ENCODE results near the gene CDH26. TPM values are rescaled to one million over a fixed set of nuclear protein-coding genes. Genes with fewer than 3 reads are reported as not detected.
A peak's percentile ranks its signal among the peaks of the same experiment; 100 is the strongest.
"Not testable (repeated sequence)": the region's sequence is repeated elsewhere in the genome, so short reads cannot be mapped to it uniquely, and the experiment has no call there.

CDH26 gene
- polyA plus RNA-seq, 3 donors from 2014 or later, result not detected

DNA sequence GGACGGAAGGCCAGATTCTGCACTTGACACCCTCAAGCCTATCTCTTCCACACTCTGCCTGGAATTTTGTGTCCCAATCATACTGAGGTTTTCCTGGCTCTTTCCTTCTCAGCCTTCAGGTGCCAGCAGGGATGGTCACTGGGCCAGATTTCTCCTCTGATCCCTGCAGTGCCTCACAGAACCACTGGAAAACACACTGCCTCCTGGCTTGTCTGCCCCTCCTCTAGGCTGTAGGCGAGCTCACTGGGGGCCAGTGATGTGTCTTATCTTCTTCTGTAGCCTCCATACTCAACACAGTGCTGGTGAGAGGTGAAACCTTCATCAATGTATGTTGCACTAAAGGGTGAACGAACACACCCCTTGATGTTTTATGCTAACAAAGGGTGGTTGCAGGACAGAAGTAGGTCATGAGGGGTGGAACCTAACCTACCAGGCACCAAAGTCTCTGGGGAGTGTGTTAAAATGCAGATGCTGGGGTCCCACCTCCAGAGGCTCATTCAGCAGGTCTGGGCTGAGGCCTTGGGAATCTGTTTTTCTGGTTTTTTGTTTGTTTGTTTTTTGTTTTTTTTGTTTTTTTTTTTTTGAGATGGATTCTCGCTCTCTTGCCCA, 80.3 kb downstream of the CDH26 start:
- Mint-ChIP-seq H3K27ac (peak overlapping the region in 1 of 6 donors; percentile 55), H3K36me3 (peaks cover 0 to 7% (median 6%) of the 10 kb centered on the region in 3 donors), H3K4me1 (peaks cover 5 to 6% of the 10 kb centered on the region in 2 donors), H3K27me3 (ENCODE audit: low read depth in 3 of 3) (peaks cover 3 to 12% (median 9%) of the 10 kb centered on the region in 3 donors), H3K4me3 (no peak overlapping the region), H3K9me3 (peaks cover 0 to 2% (median 0%) of the 10 kb centered on the region in 6 donors)
- DNase-seq, result no peak

DNA sequence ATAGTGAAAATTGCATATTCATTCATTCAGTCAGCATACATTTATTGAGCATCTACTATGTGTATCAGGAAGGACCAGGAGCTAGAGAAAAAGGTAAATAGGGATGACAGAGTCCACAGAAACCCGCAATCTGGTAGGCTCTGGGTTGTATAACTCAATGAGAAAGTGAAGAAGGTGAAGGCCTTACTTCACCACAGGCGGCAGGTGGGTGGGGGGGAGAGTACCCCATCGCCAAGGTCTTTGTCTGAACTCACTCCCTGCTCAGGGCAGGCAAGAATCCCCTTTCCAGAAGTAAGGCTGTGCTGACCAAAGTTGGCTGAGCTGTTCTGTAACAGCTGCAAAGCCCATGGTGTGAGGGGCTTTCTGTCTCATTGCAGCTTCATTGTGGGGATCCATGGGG, 81.3 kb downstream of the CDH26 start:
- Mint-ChIP-seq H3K27me3 (ENCODE audit: low read depth in 3 of 3) (peaks cover 3 to 15% (median 9%) of the 10 kb centered on the region in 3 donors), H3K36me3 (peaks cover 0 to 7% (median 6%) of the 10 kb centered on the region in 3 donors), H3K4me1 (peaks cover 5 to 6% of the 10 kb centered on the region in 2 donors), H3K9me3 (peaks cover 0 to 2% (median 0%) of the 10 kb centered on the region in 6 donors), H3K4me3 (no peak overlapping the region), H3K27ac (no peak overlapping the region)
- no peak for DNase-seq

DNA sequence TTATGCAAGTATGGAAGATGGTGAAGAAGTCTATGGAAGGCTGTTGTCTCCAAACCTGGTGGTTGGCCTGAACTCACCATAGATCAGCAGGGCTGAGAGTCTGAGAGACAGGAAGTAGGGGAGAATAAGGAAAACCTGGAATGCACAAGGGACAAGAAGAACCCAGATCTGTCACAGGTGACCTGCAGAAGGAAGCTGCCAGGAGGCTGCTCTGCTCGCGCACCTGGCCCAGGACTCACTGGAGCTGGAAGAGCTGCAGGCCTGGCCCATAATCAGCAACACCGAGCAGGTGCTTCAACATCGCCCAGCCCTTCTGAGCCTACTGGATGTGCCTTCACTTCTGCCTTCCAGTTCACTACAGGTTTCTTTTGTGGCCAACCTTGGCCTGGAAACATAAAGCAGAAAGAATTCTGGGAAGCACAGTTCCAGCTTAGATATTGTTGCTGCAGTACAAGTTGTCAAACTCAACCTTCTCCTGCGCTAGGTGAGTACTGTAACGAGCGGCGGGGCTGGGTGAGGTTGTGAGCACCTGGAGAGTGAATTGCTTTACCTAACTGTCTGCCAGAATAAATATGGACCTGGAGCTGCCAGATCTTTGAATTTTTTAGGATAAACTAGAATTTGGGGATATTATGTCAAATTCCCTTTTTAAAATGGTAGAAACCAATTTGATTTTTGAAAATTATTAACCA, 82.4 kb downstream of the CDH26 start:
- peaks cover 5 to 12% (median 9%) of the 10 kb centered on the region in 3 donors for H3K27me3 Mint-ChIP-seq (ENCODE audit: low read depth in 3 of 3)
- peaks cover 0 to 2% (median 0%) of the 10 kb centered on the region in 6 donors for H3K9me3 Mint-ChIP-seq
- H3K27ac Mint-ChIP-seq, result no peak overlapping the region
- H3K36me3 Mint-ChIP-seq, result peaks cover 0 to 6% (median 5%) of the 10 kb centered on the region in 3 donors
- peaks cover 5 to 6% of the 10 kb centered on the region in 2 donors for H3K4me1 Mint-ChIP-seq
- no peak for DNase-seq
- H3K4me3 Mint-ChIP-seq, result no peak overlapping the region

DNA sequence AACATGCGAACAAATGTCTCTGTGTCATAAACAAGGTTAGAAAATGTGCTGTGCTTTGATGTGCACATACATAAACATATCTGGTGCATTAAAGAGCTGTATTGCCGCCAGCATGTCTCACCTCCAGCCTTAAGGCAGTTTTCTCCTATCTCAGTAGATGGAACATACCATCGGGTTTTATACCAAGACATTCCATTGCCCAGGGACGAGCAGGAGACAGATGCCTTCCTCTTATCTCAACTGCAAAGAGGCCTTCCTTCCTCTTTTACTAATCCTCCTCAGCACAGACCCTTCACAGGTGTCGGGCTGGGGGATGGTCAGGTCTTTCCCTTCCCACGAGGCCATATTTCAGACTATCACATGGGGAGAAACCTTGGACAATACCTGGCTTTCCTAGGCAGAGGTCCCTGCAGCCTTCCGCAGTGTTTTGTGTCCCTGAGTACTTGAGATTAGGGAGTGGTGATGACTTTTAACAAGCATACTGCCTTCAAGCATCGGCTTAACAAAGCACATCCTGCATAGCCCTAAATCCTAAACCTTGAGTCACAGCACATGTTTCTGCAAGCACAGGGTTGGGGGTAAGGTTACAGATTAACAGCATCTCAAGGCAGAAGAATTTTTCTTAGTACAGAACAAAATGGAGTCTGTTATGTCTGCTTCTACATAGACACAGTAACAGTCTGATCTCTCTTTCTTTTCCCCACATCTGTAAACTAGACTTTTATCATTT, 83.4 kb downstream of the CDH26 start:
- not testable (repeated sequence) for H3K36me3 Mint-ChIP-seq; H3K9me3 Mint-ChIP-seq; DNase-seq; H3K27ac Mint-ChIP-seq; H3K4me3 Mint-ChIP-seq; H3K4me1 Mint-ChIP-seq; H3K27me3 Mint-ChIP-seq (ENCODE audit: low read depth in 3 of 3)

DNA sequence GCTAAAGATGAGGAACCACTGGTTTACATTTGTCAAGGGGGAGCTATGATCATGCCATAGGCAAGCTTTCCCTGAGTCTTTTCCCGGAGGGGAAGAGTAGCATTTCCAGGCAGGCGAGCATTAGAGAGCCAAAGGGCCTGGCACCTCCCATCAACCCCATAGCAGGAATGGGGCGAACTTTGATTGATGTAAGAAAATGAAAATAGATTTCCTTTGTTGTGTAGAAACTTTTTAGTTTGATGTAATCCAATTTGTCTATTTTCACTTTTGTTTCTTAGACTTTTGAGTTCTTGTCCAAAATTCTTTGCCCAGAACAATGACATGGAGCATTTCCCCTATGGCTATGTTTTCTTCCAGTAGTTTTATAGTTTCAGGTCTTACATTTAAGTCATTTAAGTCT, 85.2 kb downstream of the CDH26 start:
- H3K27ac Mint-ChIP-seq, result no peak overlapping the region
- no peak for DNase-seq
- H3K9me3 Mint-ChIP-seq, result no peaks in the 10 kb centered on the region
- H3K36me3 Mint-ChIP-seq, result no peaks in the 10 kb centered on the region
- H3K4me3 Mint-ChIP-seq, result no peak overlapping the region
- peaks cover 2 to 5% (median 5%) of the 10 kb centered on the region in 3 donors for H3K27me3 Mint-ChIP-seq (ENCODE audit: low read depth in 3 of 3)
- peaks cover 0 to under 1% of the 10 kb centered on the region in 2 donors for H3K4me1 Mint-ChIP-seq

DNA sequence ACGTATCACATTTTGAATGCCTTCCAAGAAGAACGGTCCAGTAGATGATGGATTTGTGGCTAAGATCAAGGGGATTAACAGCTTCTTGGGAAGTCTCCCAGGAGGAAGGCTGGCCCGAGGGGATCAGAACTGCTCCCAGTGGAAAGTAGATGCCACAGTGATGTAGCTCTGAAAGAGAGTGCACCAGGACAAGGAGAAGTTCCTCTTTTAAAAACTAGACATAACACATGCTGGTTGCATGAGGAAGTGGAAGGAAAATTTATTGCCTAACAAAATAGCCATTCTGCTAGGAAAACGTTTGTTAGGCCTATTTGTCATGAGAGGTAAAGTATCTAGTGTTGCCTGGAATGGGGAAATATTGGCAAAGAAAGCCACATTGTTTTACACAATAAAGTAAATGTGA, 87.8 kb downstream of the CDH26 start:
- Mint-ChIP-seq H3K4me1 (no peaks in the 10 kb centered on the region), H3K27ac (peak overlapping the region in 1 of 6 donors; percentile 15), H3K36me3 (no peaks in the 10 kb centered on the region), H3K9me3 (no peaks in the 10 kb centered on the region), H3K4me3 (no peak overlapping the region), H3K27me3 (ENCODE audit: low read depth in 3 of 3) (peaks cover 0 to 5% (median 3%) of the 10 kb centered on the region in 3 donors)
- no peak for DNase-seq

DNA sequence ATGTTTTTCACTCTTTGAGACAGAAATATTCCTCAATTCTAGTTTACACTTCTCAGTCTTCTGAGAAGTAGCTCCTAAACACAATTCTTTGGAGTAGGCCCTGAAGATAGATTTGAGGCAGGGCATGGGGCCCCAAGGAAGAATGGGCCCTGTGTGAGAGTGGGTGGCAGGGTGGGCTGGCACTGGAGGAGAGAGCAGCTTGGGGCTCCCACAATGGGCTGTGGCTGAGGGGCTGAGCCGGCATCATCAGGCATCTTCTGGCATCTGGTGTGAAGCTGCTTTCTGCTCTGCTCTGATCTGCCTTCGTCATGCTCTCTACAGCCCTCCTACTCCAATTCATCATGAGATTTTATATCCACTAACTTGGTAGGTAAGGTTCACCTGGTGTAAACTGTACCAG, 88.2 kb downstream of the CDH26 start:
- peaks cover 0 to 5% (median 3%) of the 10 kb centered on the region in 3 donors for H3K27me3 Mint-ChIP-seq (ENCODE audit: low read depth in 3 of 3)
- no peaks in the 10 kb centered on the region for H3K9me3 Mint-ChIP-seq
- no peaks in the 10 kb centered on the region for H3K4me1 Mint-ChIP-seq
- H3K36me3 Mint-ChIP-seq, result no peaks in the 10 kb centered on the region
- no peak overlapping the region for H3K4me3 Mint-ChIP-seq
- peak overlapping the region in 1 of 6 donors; percentile 25 for H3K27ac Mint-ChIP-seq
- DNase-seq, result no peak

DNA sequence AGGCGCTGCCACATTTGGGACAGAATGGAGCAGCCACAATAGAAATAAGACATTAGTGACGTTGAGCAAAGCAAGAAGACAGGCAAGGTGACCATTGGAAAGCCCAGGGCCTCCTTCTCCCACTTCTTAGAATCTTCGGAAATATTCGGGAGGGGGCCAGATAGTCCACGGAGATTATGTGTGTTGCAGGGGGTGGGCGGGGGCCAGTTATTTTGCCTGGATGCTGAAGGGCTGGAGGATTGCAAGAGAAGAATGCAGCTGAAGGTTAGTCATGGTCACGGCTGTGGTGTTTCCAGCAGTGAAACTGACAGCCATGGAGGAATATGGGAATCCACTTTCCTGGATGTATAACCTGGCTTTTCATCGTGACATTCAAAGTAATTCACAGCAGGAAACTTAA, 88.6 kb downstream of the CDH26 start:
- Mint-ChIP-seq H3K27ac (peak overlapping the region in 1 of 6 donors; percentile 25), H3K4me3 (no peak overlapping the region), H3K27me3 (ENCODE audit: low read depth in 3 of 3) (peaks cover 0 to 5% (median 3%) of the 10 kb centered on the region in 3 donors), H3K9me3 (no peaks in the 10 kb centered on the region), H3K36me3 (no peaks in the 10 kb centered on the region), H3K4me1 (no peaks in the 10 kb centered on the region)
- DNase-seq, result no peak

DNA sequence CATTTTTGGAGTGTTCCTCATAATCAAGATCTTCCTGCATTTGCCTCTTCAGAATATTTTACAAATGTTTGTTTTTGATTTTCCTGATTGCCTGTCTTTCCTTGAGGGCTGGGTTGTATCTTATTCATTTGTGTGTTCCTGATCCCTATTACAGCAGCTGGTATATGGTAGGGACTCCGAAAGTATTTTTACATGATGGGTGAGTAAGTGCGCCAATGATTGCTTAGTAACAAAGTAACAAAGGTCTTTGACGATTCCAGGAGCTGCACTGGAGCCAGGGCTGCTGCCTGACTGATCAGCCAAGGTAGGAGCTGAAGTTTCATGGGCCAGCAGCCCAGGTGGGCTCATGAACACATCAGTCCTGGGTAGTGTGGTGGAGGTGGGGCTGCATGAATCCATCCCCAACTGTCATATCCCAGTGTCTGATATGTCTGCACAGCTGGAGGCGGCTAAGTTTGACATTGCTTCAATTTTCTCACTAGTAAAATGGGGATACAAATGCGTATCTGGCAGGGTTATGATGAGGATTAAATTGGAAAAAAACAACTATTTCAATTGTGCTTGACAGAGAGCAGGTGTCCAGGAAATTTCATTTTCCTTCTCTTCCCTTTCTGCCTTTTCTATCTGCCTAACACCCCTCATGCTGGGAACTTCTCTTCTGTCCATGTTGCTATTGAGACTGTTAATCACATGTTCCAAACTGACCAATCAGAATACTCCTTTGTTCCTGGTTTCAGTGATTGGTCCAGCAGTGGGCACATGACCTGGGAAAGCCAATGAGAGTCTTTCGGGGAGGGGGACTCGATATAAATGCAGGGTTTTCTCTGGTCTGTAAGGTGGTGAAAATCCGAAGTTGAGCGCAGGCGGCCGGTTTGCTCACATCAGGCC, 90.7 kb downstream of the CDH26 start:
- Mint-ChIP-seq H3K4me1 (peaks cover 8 to 10% of the 10 kb centered on the region in 2 donors), H3K36me3 (no peaks in the 10 kb centered on the region), H3K27ac (no peak overlapping the region), H3K27me3 (ENCODE audit: low read depth in 3 of 3) (peaks cover 2 to 5% (median 4%) of the 10 kb centered on the region in 3 donors), H3K4me3 (no peak overlapping the region), H3K9me3 (no peaks in the 10 kb centered on the region)
- DNase-seq, result no peak

DNA sequence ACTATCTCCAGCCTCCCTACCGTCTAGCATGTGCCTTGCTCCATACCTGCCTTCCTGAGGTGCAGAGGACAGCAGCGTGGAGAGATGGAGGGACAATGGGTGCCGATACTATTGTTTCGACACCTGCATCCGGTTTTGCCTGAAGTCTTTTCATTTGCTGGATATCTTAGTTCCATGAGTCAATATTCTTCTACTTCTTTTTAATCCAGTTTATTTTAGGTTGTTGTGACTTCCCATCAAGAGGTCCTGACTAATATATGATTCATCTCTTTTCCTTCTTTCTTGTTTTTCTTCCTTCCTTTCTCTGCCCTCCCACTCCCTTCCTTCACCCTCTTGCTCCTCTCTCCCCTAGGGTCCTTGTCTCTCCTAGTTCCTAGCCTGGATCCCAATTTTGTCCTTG, 91.4 kb downstream of the CDH26 start:
- Mint-ChIP-seq H3K27me3 (ENCODE audit: low read depth in 3 of 3) (peaks cover 2 to 5% (median 4%) of the 10 kb centered on the region in 3 donors), H3K4me3 (no peak overlapping the region)
- DNase-seq, result no peak

DNA sequence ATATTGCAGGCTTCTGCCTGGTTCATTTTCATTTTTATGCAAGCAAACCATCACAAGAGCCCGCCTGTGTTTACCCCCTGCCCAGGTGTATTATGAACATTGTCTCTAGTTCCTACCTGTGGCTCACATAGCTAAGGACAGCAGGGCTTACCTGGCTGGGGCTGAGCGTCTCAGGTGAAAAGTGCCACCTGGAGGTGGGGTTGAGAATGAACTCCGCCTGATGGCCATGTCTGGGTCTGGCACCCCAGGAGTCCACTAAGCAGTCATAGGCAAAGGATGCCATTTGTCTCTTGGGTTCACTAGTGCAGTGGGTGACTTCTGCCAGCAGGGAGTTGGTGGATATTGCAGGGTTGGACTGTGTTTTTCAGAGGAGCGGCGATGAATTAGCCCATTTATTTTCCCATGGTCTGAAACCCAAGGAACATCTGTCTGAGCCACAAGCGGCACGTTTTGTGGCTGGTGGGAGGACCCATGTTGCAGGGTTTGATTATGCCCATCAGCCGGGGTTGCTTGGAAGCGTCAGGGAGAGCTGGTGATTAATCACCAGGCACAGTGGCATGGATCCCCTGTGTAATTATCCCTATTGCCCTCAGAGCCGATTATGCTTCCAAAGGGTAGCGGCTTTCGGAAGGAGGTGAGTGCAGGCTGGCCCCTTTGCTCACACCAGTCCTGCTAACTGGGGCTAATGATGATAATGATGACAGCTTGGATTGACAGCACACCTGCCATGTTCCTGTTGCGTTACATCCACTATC, 92.1 kb downstream of the CDH26 start:
- Mint-ChIP-seq H3K9me3 (no peaks in the 10 kb centered on the region), H3K4me1 (peaks cover 20 to 25% of the 10 kb centered on the region in 2 donors), H3K4me3 (no peak overlapping the region), H3K36me3 (no peaks in the 10 kb centered on the region), H3K27ac (no peak overlapping the region), H3K27me3 (ENCODE audit: low read depth in 3 of 3) (peaks cover 2 to 4% (median 3%) of the 10 kb centered on the region in 3 donors)
- DNase-seq, result no peak

More for the DNA sequence above, 91.4 kb downstream of the CDH26 start:
- peak overlapping the region in 1 of 6 donors; percentile 12 for H3K27ac Mint-ChIP-seq
- H3K36me3 Mint-ChIP-seq, result no peaks in the 10 kb centered on the region
- H3K4me1 Mint-ChIP-seq, result peaks cover 12 to 17% of the 10 kb centered on the region in 2 donors
- H3K9me3 Mint-ChIP-seq, result no peaks in the 10 kb centered on the region

DNA sequence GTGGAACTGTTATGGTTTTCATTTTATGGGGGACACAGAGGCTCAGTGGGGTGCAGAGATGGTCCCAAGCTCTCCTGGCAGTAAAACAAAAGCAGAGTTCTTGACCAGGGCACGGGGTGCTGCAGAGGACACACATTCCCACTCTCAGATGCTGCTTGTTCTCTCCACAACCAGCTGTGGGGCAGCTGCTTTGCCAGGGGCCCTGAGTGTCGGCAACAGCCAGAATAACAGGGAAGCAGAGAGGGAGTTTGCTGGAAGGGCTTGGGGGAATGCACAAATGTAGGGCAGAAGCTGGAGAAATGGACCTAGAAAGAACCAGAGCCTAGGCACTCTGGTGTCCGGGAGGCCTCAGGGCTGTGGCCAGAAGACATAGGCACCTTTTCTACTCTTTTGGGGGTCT, 93.7 kb downstream of the CDH26 start:
- no peak for DNase-seq
- Mint-ChIP-seq H3K4me3 (no peak overlapping the region), H3K27me3 (ENCODE audit: low read depth in 3 of 3) (peaks cover 4 to 12% (median 5%) of the 10 kb centered on the region in 3 donors), H3K36me3 (no peaks in the 10 kb centered on the region), H3K27ac (peak overlapping the region in 1 of 6 donors; percentile 47), H3K9me3 (no peaks in the 10 kb centered on the region), H3K4me1 (peaks cover 35 to 40% of the 10 kb centered on the region in 2 donors)

DNA sequence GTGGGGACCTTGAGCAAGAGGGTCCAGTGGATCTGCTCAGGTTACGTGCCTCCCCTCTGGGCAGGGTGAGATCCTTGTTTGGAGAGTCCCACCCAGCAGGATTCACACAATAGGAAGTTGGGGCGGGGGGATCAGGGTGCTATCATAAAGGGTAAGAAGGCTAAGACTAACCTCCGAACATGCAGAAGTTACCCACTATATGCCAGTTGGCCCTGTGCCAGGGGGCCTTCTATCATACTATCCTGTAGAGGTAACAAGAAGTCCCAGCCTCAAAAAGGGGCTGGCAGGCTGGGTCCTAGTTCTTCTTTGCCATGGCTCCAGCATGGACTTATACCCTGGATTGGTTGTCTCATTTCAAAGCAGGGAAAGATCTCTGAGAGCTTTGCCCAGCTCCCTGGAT, 94.1 kb downstream of the CDH26 start:
- H3K27me3 Mint-ChIP-seq (ENCODE audit: low read depth in 3 of 3), result peaks cover 5 to 12% (median 8%) of the 10 kb centered on the region in 3 donors
- peaks cover 40 to 44% of the 10 kb centered on the region in 2 donors for H3K4me1 Mint-ChIP-seq
- no peak overlapping the region for H3K4me3 Mint-ChIP-seq
- DNase-seq, result no peak
- H3K27ac Mint-ChIP-seq, result no peak overlapping the region
- no peaks in the 10 kb centered on the region for H3K9me3 Mint-ChIP-seq
- no peaks in the 10 kb centered on the region for H3K36me3 Mint-ChIP-seq

Data from immature natural killer cell (primary cell).